ENCODE data around the gene DUSP12. TPM values are rescaled to one million over a fixed set of nuclear protein-coding genes. Genes with fewer than 3 reads are reported as not detected.

DUSP12 gene
- polyA plus RNA-seq, 1 of the 3 experiments (the other 2 are of a cell fraction) = 41.7 TPM

- H3F3A ChIP-seq (replicated peaks; ENCODE audit: insufficient read depth) = peaks cover 7% of the 10 kb centered on the region
- ChIA-PET CTCF (interaction anchor here (8.5 kb wide), 1 partner anchor 240 kb away, joined by 263 read pairs; the partner anchor contains the start of gene OLFML2B), POLR2A (no interaction called here)
- WGBS (ENCODE audit: low lambda C conversion rate) = 96% methylated on average over 4 of the region's 4 CpGs
- peaks cover 0 to 4% of the 10 kb centered on the region in 2 experiments; a peak in 2 of 4 replicates for H3K4me1 ChIP-seq (ENCODE audit: control insufficient read depth in 1 of 2, insufficient read depth in 2 of 2, low read depth in 1 of 2, low read length in 1 of 2)
- no peaks in the 10 kb centered on the region for H3K9me3 ChIP-seq
- peaks cover 54 to 66% of the 10 kb centered on the region in 2 experiments for H3K36me3 ChIP-seq (replicated peaks in 1 of 2; ENCODE audit: control insufficient read depth in 1 of 2, insufficient read depth in 2 of 2, low read length in 1 of 2)
- H3K27ac ChIP-seq (ENCODE audit: low read depth in 2 of 2, low read length in 1 of 2) = no peak overlapping the region
- H3K79me2 ChIP-seq (ENCODE audit: insufficient read depth) = no peaks in the 10 kb centered on the region
- H3K9me2 ChIP-seq = no peaks in the 10 kb centered on the region
- H3K4me2 ChIP-seq = no peak overlapping the region
- no peak overlapping the region for H3K4me3 ChIP-seq (ENCODE audit: low read depth in 2 of 2, low read length in 1 of 2)
- TF ChIP-seq YY1 (IDR thresholded peaks at IDR 0.05; ENCODE audit: low read depth) (no peak), FOXM1 (IDR thresholded peaks at IDR 0.05; ENCODE audit: low read depth) (no peak), GABPA (IDR thresholded peaks at IDR 0.05; ENCODE audit: low read depth) (no peak), IRF3 (IDR thresholded peaks at IDR 0.05; ENCODE audit: low read depth, low read length) (no peak), TAF1 (IDR thresholded peaks at IDR 0.05; ENCODE audit: borderline replicate concordance, low read depth, low read length) (no peak), FOXJ3 (CRISPR knock-in tag; IDR thresholded peaks at IDR 0.05) (no peak), CTCF (IDR thresholded peaks at IDR 0.05) (no peak), JUND (IDR thresholded peaks at IDR 0.05) (no peak)
- TF ChIP-seq, protein P1, sequence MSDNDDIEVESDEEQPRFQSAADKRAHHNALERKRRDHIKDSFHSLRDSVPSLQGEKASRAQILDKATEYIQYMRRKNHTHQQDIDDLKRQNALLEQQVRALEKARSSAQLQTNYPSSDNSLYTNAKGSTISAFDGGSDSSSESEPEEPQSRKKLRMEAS (IDR thresholded peaks at IDR 0.05; ENCODE audit: low read depth) = no peak
- TF ChIP-seq, protein P2, sequence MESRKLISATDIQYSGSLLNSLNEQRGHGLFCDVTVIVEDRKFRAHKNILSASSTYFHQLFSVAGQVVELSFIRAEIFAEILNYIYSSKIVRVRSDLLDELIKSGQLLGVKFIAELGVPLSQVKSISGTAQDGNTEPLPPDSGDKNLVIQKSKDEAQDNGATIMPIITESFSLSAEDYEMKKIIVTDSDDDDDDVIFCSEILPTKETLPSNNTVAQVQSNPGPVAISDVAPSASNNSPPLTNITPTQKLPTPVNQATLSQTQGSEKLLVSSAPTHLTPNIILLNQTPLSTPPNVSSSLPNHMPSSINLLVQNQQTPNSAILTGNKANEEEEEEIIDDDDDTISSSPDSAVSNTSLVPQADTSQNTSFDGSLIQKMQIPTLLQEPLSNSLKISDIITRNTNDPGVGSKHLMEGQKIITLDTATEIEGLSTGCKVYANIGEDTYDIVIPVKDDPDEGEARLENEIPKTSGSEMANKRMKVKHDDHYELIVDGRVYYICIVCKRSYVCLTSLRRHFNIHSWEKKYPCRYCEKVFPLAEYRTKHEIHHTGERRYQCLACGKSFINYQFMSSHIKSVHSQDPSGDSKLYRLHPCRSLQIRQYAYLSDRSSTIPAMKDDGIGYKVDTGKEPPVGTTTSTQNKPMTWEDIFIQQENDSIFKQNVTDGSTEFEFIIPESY (IDR thresholded peaks at IDR 0.05; ENCODE audit: borderline replicate concordance, low read depth) = no peak
- TF ChIP-seq, protein P3, sequence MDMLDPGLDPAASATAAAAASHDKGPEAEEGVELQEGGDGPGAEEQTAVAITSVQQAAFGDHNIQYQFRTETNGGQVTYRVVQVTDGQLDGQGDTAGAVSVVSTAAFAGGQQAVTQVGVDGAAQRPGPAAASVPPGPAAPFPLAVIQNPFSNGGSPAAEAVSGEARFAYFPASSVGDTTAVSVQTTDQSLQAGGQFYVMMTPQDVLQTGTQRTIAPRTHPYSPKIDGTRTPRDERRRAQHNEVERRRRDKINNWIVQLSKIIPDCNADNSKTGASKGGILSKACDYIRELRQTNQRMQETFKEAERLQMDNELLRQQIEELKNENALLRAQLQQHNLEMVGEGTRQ (IDR thresholded peaks at IDR 0.05; ENCODE audit: borderline replicate concordance, low read depth, low read length) = no peak
- DNase-seq = no peak
- no peak overlapping the region for H2AFZ ChIP-seq (ENCODE audit: low read depth)
- no peak overlapping the region for H3K9ac ChIP-seq
- no peaks in the 10 kb centered on the region for H3K27me3 ChIP-seq (ENCODE audit: insufficient read depth)
- no peaks in the 10 kb centered on the region for H4K20me1 ChIP-seq (ENCODE audit: insufficient read depth)
These were observed 41.2 kb downstream of the DUSP12 start for GRCh38 chr1:161790587-161791317.

Measured in SK-N-SH (cell line).